HT1080 (cell line): Measurements from ENCODE around the gene CREB3L1. TPM values are rescaled to one million over a fixed set of nuclear protein-coding genes. Genes with fewer than 3 reads are reported as not detected.
A peak's percentile ranks its signal among the peaks of the same experiment; 100 is the strongest.

Experiments
- DNase-seq: peaks from one replicate; pipeline ENCODE4 v3.0.0-alpha.2; 2015; ENCODE audit warnings: low read depth
- total RNA-seq: library from RNA; depleted of rRNA; stranded (reverse); fragments of >200 nt; shearing (Covaris generic); gene quantifications from 2 replicates; pipeline ENCODE4 v1.2.3, GENCODE V29; 2014

Gene CREB3L1
- total RNA-seq, 1 experiment from 2014 or later, result 5.1 TPM

DNA sequence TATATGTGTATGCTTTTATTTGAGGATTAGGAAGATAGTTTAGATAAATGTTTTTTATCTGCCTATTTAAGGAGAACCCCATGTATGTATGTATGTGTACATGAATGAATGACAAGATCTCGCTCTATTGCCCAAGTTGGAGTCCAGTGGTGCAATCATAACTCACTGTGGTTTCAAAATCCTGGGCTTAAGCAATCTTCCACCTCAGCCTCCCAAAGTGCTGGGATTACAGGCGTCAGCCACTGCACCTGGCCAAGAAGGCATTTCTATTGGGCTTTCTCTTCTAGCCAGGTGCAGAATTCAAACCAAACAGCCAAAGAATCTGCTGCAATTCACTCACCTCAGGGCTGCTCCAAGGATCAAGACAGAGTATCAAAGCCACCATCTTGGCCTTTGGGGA lies 44.3 kb downstream of the CREB3L1 start:
- DNase-seq, result no peak

DNA sequence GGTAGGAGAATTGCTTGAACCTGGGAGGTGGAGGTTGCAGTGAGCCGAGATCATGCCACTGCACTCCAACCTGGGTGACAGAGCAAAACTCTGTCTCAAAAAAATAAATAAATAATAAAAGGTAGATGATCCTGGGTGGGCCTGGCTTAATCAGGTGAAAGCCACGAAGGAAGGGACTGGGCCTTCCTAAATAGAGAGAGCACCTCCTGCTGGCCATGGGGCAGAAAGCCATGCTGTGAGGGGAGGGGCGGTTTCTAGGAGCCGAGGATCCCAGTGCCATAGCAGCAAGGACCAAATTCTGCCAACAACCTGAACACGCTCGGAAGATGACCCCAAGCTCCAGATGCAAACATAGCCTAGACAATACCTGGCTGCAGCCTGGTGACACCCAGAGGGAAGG lies 45.3 kb downstream of the CREB3L1 start:
- DNase-seq, result peak; percentile 27

DNA sequence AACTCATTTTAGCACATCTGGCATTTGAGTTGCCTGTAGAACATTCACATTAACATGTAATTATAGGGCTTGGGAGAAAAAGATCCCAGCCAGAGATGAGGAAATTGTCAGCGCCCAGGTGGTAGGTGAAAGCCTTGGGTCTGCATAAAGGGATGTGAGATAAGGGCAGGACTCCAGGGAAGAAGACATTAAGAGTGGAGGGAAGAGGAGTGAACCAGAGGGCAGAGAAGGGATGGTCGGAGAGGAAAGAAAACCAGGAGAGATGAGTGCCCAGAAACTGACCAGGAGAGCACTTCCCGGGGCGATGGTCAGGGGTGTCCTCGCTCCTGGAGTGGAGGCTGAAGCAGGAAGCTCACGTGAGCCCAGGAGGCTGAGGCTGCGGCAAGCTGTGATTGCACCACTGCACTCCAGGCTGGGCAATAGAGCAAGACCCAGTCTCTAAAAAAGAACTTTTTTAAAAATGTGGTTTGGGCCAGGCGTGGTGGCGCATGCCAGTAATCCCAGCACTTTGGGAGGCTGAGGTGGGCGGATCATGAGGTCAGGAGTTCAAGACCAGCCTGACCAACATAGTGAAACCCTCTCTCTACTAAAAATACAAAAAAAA lies 49.5 kb downstream of the CREB3L1 start:
- no peak for DNase-seq

DNA sequence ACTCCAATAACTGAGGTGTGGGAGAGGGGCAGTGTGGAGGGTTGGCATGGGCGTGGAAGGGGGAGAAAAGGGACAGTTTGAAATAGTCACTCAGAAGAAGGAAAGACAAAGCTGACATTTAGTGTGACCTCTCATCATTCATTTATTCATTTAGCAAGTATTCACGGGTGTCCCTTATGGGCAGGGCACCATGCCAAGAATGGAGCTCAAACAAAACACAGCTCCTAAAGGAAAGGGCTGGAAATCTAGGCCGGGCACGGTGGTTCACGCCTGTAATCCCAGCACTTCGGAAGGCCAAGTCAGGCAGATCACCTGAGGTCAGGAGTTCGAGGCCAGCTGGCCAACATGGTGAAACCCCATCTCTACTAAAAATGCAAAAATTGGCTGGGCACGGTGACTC lies 50.4 kb downstream of the CREB3L1 start:
- no peak for DNase-seq

DNA sequence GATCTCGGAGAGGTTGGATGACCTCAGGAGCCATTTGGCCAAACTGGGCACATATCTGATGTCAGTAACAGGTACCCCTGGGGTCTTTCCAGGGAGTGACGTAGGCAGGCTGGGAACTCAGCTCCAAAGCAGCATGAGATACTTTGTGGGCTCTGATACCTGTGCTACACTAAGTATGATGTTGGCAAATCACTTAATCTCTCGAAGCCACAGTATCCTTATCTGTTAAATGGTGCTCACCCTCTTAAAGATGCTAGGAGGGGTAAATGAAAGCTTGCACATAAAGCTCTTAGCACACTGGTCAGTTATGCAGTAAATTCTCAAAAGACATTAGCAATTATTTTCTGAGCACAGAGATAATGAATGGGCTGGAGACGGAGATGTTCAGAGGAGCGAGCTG lies 52.7 kb downstream of the CREB3L1 start:
- no peak for DNase-seq

DNA sequence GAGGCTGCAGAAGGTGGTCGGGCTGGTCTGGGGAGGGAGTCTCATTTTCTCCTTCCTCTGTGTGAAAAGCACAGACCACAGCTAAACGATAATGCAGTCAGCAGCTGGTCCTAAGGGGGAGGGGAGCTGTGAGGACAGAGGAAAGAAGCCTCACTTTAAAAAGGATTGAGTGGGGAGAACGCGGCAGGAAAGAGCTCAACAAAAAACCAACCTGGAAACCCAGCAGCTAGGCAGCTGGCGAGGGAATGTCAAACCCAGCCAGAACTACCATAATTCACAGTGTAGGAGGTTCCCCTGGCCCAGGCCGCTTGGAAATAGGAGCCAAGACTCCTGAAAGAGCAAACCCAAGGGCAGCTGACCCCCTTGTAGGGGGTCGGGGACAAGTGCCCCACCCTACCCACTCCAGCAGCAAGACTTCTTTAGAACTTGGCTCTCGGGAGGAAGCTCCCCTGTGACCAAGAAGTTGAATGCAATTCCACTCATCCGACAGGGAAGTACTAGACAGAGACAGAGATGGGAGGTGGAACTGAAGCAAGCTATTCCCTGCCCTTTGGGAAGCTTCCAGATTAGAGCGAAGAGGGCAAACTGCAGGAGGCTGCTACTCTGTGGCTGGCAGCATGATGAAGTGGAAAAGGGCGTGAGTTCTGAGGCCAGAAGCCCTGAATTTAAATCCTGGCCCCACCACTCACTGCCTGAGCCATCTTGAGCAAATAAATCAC lies 53.3 kb downstream of the CREB3L1 start:
- DNase-seq, result no peak

DNA sequence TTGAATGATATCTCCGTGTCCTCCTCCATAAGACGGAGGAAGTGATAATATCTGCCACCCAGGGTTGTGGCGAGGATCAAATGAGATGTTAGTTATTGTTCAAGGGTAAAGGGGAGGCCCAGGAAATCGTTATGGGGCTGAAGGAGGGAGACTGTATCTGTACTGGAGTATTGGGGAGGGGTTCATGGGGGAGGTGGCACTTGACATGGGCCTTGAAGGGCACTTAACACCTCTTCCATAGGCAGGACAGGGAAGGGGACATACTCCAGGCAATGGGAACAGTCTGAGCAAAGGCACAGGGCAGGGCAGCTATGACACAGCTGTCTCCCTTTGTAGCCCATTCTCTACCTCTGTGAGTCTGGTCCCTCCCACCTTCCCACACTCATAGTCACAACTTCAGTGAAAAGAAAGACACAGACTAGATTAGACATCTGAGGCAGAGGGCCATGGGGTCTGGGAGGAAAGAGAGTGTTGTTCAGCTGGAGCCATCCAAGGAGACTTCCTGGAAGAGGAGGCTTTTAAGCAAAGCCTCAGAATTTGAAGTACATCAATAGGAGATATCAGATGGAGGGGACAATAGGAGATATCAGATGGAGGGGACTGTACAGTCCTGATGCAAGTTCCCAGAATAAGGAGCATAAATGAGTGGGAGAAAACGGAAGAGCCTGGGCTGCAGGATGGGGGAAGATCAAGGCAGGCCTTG lies 54.0 kb downstream of the CREB3L1 start:
- no peak for DNase-seq

DNA sequence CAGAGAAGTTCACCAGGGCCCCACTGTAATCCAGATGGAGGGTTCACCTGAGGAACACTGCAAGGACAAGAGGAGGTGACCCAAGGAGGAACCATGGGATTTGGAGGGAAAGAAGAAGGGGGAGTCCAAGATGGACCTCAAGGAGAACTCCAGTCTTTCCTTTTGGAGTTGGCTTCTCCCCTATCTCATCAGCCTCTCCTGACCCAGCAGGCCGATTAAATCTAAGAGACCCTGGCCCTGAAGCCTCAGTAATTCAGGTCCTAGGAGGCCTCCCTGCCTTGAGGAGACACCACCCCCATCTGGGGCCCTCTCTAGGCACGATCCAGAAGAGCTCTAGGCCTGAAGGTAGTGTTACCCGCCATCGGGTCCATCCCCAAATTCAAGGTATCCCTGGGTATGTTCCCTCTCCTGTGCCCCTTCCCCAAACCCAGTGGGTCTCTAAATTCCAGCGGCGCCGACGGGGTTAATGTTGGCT lies 54.7 kb downstream of the CREB3L1 start:
- no peak for DNase-seq

DNA sequence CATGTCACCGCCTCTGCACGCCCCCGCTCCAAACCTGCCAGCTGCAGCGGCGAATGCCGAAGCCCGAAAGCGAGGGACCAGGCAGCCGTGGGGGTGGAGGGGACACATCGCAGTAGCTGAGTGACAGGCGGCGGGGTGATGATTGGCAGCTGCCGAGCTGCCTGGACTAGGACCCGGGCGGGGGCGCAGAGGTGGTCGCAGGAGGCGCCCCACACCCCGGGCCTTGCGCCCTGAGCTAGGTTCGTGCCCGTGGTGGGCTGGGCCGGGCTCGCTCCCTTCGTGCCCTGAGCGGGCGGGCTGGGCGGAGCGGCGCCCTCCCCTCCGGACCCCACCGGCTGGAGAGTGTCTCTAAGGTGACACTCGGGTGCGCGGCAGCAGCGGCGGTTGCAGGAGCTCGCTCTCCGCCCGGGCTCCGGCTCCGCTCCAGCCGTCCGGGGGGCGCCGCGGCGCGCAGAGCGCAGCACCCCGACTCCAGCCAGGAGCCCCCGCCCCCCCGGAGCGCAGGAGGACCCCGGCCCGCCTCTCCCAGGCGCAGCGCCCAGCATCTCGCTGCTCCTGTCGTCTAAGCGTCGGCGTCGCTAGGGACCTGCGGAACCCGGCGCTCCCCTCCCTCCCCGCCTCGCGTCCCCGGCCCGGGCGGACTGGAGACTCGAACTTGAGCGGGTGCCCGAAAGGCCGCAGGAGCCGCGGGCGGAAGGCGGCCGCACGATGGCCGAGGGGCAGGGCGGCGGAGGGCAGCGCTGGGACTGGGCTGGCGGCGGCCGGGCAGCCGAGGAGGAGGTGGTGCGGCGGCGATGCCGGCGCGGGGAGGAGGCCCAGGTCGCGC lies 55.3 kb downstream of the CREB3L1 start:
- no peak for DNase-seq

DNA sequence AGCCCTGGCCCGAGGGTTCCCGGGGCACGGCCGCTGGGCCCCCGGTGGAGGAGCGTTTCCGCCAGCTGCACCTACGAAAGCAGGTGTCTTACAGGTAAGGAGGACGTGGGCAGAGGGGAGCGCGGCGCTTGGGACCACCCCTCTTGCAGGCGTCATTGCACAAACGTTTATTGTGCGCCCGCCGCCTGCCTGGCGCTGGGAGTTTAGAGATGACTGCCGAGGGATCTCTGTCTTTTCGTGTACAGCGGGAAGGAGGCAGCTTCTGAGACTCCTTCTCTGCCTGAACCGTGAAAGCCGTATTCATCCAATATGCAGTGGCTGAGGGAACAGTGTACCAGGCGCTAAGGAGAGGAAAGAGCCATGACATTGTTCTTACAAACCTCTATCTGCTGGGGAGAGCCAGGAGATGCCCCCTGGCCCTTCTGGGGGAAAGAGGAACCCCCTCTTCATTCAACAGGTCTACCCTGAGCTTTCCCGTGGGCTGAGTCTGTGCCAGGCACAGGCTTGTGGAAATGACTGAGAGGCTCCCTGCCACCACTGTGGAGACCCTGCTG lies 56.0 kb downstream of the CREB3L1 start:
- DNase-seq, result no peak

DNA sequence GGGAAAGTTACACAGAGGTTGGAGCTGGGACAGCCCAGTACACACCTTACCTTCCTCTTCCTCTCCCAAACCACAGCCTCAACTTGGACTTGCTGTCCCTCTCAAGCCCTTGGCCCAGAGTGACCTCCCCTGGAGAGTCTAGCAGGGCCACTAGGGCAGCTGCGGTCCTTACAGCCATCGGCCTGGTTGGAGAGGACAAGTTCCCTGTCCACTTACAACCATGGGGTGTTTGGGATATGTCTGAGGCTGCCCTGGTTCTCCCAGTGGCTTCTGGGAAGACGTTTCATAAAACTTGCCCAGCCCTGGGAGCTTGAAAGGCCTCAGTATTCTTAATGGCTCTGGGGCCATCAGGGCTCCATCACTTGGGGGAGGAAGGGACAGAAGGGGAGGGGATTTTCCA lies 56.7 kb downstream of the CREB3L1 start:
- DNase-seq, result no peak

DNA sequence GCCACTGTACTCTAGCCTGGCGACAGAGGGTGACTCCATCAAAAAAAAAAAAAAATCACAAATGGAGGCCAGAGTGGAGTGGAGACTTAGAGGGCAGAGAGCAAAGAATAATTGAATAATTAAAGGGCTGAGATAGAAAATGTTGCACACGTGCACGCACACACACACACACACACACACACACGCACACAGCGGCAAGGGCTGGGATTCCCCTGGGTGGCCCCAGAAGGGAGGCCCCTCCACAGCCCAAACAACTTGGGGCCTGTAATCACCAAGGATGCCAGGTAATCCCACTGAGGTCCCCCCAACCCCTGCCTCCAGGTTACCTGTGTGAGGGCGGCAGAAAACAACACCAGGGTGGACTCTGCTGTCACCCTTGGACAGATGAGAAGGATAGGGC lies 57.8 kb downstream of the CREB3L1 start:
- DNase-seq, result no peak

DNA sequence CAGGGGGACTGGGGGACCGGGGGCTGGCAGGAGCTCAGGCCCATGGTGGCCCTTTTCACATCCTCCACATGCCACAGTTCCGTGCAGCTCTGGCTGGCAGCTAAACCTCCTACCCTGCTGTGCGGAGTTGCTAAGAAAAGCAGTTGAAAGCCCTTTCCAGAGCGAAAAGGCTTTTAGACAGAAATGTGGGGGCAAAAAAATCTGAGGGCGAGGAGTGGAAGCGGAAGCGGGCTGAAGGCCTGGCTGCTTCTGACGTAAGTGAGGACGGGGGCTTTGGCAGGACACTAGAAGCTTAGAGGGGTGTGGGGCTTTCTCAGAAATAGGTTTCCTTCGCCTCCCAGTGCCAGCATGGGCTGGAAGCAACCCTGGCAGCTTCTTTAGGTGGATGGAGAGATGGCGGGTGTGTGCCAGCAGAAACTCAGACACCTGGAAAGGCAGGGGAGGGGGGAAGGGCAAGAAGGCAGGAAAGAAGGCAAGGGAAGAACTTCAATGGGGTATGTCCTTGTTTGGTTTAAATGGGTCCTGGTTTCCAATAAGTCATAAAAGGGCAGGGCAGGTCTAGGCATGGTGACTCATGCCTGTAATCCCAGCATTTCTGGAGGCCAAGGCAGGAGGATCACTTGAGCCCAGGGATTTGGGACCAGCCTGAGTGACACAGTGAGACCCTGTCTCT lies 58.6 kb downstream of the CREB3L1 start:
- DNase-seq, result no peak

DNA sequence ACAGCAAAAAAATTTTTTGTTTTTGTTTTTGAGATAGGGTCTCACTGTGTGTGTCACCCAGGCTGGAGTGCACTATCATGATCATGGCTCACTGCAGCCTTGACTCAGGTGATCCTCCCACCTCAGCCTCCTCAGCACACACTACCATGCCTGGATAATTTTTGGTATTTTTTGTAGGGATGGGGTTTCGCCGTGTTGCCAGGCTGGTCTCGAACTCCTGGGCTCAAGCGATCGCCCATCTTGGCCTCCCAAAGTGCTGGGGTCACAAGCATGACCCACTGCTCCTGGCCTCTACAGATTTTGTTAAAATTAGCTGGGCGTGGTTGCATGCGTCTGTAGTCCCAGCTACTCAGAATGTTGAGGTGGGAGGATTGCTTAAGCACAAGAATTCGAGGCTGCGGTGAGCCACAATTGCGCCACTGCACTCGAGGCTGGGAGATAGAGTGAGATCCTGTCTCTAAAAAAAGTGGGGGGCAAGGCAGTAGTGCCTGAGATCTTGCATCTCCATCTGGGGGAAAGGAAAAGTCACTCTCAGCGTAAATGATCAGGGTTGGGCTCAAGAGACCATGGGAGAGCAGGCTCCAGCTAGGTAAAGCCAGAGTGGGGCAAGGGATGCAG lies 59.2 kb downstream of the CREB3L1 start:
- no peak for DNase-seq

DNA sequence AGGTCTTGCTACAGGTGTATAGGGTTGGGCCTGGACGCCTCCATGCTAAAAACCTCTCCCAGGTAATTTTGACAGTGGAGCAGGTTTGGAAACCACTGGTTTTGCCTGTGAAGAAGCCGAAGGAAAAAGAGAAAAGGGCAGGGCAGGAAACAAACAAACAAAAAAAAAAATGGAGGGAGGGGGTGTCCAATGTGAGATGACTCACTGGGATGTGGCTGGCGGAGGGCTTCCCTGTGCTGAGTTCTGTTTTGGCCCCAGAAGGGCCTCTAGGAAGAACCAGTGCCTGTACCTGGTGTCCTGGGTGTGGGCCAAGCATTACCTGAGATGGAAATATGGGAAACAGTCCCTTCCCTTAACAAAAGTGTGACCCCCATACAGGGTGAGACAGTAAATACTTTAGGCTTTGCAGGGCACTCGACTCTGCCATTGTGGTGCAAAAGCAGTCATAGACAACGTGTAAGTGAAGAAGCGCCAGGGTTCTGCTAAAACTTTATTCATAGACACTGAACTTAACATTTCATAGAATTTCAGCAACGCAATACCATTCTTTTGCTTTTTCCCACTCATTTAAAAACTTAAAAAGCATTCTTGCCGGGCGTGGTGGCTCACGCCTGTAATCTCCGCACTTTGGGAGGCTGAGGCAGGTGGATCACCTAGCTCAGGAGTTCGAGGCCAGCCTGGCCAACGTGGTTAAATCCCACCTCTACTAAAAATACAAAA lies 60.3 kb downstream of the CREB3L1 start:
- DNase-seq, result no peak

DNA sequence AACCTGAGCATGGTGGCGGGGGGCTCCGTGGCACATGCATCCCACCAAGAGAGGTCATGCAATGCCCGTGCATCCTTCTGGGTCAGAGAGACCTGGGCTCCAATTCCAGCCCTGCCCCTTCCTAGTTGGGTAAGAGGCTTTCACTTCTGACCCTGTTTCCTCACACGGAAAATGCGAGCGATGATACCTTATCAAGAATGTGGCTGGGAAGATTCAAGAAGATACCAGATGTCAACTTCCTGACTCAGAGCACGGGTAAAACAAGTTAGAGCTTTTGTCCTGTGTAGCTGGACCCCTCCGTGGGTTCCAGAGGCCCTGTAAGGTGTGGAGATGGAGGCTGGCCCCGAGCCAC lies 61.1 kb downstream of the CREB3L1 start:
- no peak for DNase-seq

DNA sequence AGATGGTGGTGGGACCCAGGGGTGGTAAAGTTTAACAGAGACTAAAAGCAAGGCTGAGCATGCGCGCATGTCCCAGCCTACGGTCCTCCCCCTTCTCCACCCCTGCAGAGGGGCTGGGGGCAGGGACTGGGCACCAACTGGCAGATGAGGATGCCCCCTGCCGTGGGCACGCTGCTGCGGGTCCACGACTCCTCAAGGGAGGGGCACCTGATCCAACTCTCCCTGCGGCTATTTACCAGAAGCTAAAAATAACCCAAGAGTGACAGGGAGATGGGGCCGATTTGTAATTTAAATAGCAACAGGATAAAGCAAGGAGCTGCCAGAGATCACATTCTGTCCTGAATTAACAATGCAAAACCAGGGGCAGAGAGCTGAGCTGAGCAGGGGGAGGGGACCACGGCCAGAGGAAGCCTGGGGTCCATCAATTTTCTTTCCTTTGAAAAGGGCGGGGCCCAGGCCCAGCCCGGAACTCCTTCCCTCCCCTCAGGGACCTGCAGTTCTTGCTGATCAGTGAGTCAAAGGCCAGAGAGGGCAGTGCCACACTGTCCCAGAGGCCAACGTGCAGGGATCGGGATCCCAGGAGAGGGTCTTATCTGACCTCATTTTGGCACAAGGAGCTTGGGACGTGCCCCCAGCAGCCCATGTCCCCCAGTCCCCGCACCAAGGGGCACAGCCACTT lies 61.7 kb downstream of the CREB3L1 start:
- DNase-seq, result no peak

DNA sequence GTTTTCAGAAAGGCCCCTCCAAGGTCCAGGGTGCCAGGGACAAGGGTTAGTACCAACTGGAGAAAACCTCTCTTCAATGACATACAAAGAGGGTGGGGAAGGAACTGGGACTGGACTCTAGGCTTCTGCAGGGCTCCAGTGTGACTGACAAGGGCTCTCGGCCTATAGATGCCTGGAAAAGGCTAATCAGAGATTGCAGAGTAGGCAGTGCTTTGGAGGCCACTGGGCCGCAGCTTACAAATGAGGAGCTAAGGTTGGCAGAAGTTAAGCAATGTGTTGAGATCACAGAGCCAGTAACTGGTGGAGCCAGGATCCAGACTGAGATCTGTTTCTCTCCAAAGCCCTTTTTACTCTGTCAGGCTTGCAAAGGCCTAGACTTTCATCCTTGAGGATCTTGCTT lies 62.4 kb downstream of the CREB3L1 start:
- no peak for DNase-seq

DNA sequence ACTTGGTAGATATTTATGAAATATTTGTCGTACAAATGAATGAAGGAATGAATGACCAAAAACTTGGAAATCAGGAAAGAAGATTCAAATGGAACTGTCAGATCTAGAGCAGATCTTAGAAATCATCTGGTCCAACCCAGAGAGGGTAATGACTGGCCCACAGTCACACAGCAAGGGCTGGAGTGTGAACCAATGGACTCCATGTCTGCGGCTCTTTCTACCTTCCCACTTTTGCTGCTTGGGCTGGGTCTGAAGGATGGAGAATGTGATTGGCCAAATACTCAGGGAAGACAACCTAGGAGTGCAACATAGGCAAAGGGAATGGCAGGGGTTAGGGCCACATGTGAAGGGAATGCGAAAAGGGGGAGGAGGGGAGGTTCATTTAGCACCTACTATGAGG lies 64.0 kb downstream of the CREB3L1 start:
- no peak for DNase-seq
